A673 (cell line): ENCODE measurements around the gene MBTPS1. TPM values are rescaled to one million over a fixed set of nuclear protein-coding genes. Genes with fewer than 3 reads are reported as not detected.
A peak's percentile ranks its signal among the peaks of the same experiment; 100 is the strongest.

ENCODE experiments used
- BruUV-seq: library from RNA; stranded (reverse); fragments of 400-500 nt; replicated peaks from 2 replicates; lab custom pipeline; 2021; lab: Mats Ljungman, UMichigan
- CTCF ChIA-PET: fragments of 300-600 bp; sonication (Branson Sonifier 250); formaldehyde crosslinking; loops from one replicate; lab custom pipeline; 2022; ENCODE audit warnings: antibody characterized with exemption; lab: Charles Lee
- POLR2A ChIA-PET: fragments of 300-600 bp; sonication (Branson Sonifier 250); formaldehyde crosslinking; loops from one replicate; lab custom pipeline; 2022; ENCODE audit warnings: antibody characterized with exemption; ENCODE audit not compliant: low non-redundant PET; lab: Charles Lee
- DNase-seq: peaks from one replicate; pipeline ENCODE4 v3.0.0-alpha.2; 2015; ENCODE audit warnings: low spot score
- H3K27ac ChIP-seq: fragments of 200-600 bp; sonication (generic); 2 replicates; pipeline ENCODE4 v1.5.1; 2016; ENCODE audit warnings: mixed run types, low read depth, mild to moderate bottlenecking, mixed read lengths, antibody characterized with exemption, low read length; ENCODE audit not compliant: poor library complexity, severe bottlenecking
- H3K27me3 ChIP-seq: fragments of 200-600 bp; sonication (generic); replicated peaks from 2 replicates; pipeline ENCODE4 v1.6.1; 2017; ENCODE audit warnings: mixed run types, low read depth, mild to moderate bottlenecking, mixed read lengths, antibody characterized with exemption, low read length; ENCODE audit not compliant: insufficient read depth, poor library complexity
- H3K36me3 ChIP-seq: fragments of 200-600 bp; sonication (generic); 2 replicates; pipeline ENCODE4 v1.6.1; 2016; ENCODE audit warnings: mixed run types, mild to moderate bottlenecking, mixed read lengths, antibody characterized with exemption, low read length; ENCODE audit not compliant: insufficient read depth, poor library complexity, severe bottlenecking
- H3K4me1 ChIP-seq: fragments of 200-600 bp; sonication (generic); 2 replicates; pipeline ENCODE4 v1.6.1; 2017; ENCODE audit warnings: mixed run types, mild to moderate bottlenecking, mixed read lengths, antibody characterized with exemption, low read length; ENCODE audit not compliant: insufficient read depth, poor library complexity, severe bottlenecking
- H3K4me3 ChIP-seq: fragments of 200-600 bp; sonication (generic); 2 replicates; pipeline ENCODE4 v1.5.1; 2016; ENCODE audit warnings: low read depth, mixed run types, mild to moderate bottlenecking, mixed read lengths, low read length; ENCODE audit not compliant: poor library complexity, severe bottlenecking
- H3K9me3 ChIP-seq: fragments of 200-600 bp; sonication (generic); 2 replicates; pipeline ENCODE4 v1.6.1; 2016; ENCODE audit warnings: mixed run types, low read depth, mild to moderate bottlenecking, mixed read lengths, antibody characterized with exemption, low read length; ENCODE audit not compliant: poor library complexity, severe bottlenecking
- CTCF ChIP-seq: fragments of 300-800, 200-600 bp; sonication (generic); conservative IDR thresholded peaks from 2 replicates; pipeline ENCODE4 v1.5.1; 2017; ENCODE audit warnings: low read depth, mild to moderate bottlenecking, antibody characterized with exemption, low read length, moderate library complexity, mixed read lengths
- EZH2 ChIP-seq: fragments of 200-600 bp; sonication (generic); IDR thresholded peaks from 2 replicates; pipeline ENCODE4 v1.6.1; 2017; ENCODE audit warnings: borderline replicate concordance, low read depth, mild to moderate bottlenecking, mixed read lengths, antibody characterized with exemption, low read length; ENCODE audit not compliant: poor library complexity, severe bottlenecking
- intact Hi-C: fragments of 100-400 bp; cut with micrococcal nuclease; formaldehyde crosslinking; loops from one replicate; pipeline ENCODE4 v1.10.0; 2022; ENCODE audit not compliant: unreplicated experiment
- total RNA-seq: library from RNA; stranded (reverse); gene quantifications from 2 replicates; pipeline ENCODE4 v1.2.3, GENCODE V29; 2021

MBTPS1 gene
- total RNA-seq, 1 experiment from 2014 or later, result 82.0 TPM

DNA sequence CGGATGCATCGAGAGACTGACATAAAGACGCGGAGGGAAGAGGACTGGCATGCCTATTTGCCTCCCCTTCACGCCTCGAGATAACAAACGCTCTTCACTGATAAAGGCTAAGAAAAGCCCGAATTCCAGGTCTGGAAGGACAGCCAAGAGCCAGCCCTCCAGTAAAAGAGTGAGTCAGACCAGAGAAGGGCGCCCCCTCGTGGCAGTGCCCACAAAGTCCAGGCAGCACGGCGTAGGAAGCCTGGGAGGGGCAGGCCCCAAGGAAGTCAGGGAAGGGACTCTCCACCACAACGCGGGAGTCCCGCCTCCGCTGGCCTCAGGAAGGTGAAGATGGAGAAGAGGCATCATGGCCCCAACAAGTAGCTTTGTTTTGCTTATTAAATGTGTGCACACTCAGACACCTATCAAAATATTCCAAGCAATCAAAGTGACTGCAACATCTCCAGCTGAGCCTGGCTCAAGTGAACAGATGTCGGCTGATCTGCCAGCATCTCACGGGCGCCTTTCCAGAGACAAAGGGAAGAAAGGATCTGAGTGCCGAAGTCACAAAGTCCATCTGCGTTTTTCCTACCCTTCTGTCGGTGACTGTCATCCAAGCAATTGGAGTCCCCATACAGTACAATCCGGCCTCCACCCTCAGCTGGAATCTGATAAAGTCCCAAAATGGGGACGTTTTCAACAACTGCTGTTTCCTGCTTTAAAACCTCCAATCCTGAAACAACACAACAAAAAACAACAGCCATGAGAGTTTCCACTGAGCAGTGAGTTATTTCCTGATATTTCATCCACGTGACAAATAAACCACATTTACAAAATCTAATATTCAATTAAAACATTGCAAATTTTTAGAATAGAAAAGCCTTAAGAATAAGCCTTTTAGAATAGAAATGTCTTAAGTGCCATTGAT, 53.8 kb downstream of the MBTPS1 start:
- H3K36me3 ChIP-seq, result peaks cover 57% of the 10 kb centered on the region
- H3K27me3 ChIP-seq, result no peaks in the 10 kb centered on the region
- TF ChIP-seq EZH2 (no peak), CTCF (peak; percentile 96)
- DNase-seq, result peak; percentile 75
- BruUV-seq, result no TSS peak
- no peak overlapping the region for H3K27ac ChIP-seq
- no peak overlapping the region for H3K4me3 ChIP-seq
- H3K9me3 ChIP-seq, result no peaks in the 10 kb centered on the region
- POLR2A ChIA-PET, result no interaction called here
- intact Hi-C loops, result no loop called here
- CTCF ChIA-PET, result interaction anchor here (0.7 kb wide), 1 partner anchor 107 kb away, joined by 3 read pairs; no protein-coding TSS in a partner anchor
- no peaks in the 10 kb centered on the region for H3K4me1 ChIP-seq

GRCh38 chr16:84061236-84061819, 55.4 kb downstream of the MBTPS1 start:
- no peak overlapping the region for H3K4me3 ChIP-seq
- peaks cover 46% of the 10 kb centered on the region for H3K36me3 ChIP-seq
- H3K27me3 ChIP-seq, result no peaks in the 10 kb centered on the region
- no peaks in the 10 kb centered on the region for H3K4me1 ChIP-seq
- no peak overlapping the region for H3K27ac ChIP-seq
- H3K9me3 ChIP-seq, result no peaks in the 10 kb centered on the region
- intact Hi-C loops, result no loop called here
- DNase-seq, result no peak
- ChIA-PET CTCF (no interaction called here), POLR2A (interaction anchor here (0.5 kb wide), 1 partner anchor 46 kb away, joined by 4 read pairs; no protein-coding TSS in a partner anchor)
- no peak for TF ChIP-seq CTCF
- TF ChIP-seq EZH2, result no peak
- no TSS peak for BruUV-seq

- no peaks in the 10 kb centered on the region for H3K4me1 ChIP-seq
- H3K27me3 ChIP-seq, result no peaks in the 10 kb centered on the region
- TF ChIP-seq EZH2, result no peak
- TF ChIP-seq CTCF, result no peak
- CTCF ChIA-PET, result interaction anchor here (0.6 kb wide), 1 partner anchor 217 kb away, joined by 3 read pairs; no protein-coding TSS in a partner anchor
- no peak overlapping the region for H3K4me3 ChIP-seq
- POLR2A ChIA-PET, result interaction anchor here (0.5 kb wide), 1 partner anchor 47 kb away, joined by 4 read pairs; no protein-coding TSS in a partner anchor
- no TSS peak for BruUV-seq
- H3K36me3 ChIP-seq, result peaks cover 39% of the 10 kb centered on the region
- H3K9me3 ChIP-seq, result no peaks in the 10 kb centered on the region
- intact Hi-C loops, result no loop called here
- H3K27ac ChIP-seq, result no peak overlapping the region
- no peak for DNase-seq
Observed at GRCh38 chr16:84059946-84060901, 56.5 kb downstream of the MBTPS1 start.
